Measurements from ENCODE around the gene RORB.

RORB gene

DNA sequence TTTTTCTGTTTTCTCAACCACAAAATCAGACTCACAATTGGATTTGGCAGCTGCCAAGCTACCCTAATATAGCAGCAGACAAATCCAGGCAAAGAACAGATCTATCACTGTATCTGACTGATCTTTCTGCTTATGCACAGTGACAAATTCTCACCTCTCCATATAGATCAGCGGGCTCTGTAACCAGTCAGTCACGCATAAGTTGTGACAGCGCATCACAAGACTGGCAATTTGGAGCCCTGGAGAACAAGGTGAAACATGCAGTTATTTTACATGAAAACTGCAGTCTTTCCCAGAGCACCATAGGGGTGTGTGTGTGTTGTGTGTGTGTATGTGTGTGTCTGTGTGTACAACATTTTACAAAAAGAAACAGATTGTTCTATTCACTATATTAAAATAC lies 37.7 kb downstream of the RORB start:
- no peak overlapping the region for H3K27ac ChIP-seq (ENCODE audit: insufficient read depth, low read length, poor library complexity, severe bottlenecking)
- H3K9me3 ChIP-seq (ENCODE audit: control insufficient read depth, low read length): no peaks in the 10 kb centered on the region
- H3K4me1 ChIP-seq (ENCODE audit: control insufficient read depth, insufficient read depth, low read length, poor library complexity, severe bottlenecking): no peaks in the 10 kb centered on the region
- no peaks in the 10 kb centered on the region for H3K27me3 ChIP-seq (replicated peaks; ENCODE audit: control insufficient read depth, insufficient read depth, low read length, poor library complexity, severe bottlenecking)
- no peaks in the 10 kb centered on the region for H3K36me3 ChIP-seq (ENCODE audit: control insufficient read depth, insufficient read depth, low read length)
- H3K4me3 ChIP-seq (ENCODE audit: insufficient read depth, low read depth, low read length, poor library complexity, severe bottlenecking): no peak overlapping the region
- no peak for DNase-seq

DNA sequence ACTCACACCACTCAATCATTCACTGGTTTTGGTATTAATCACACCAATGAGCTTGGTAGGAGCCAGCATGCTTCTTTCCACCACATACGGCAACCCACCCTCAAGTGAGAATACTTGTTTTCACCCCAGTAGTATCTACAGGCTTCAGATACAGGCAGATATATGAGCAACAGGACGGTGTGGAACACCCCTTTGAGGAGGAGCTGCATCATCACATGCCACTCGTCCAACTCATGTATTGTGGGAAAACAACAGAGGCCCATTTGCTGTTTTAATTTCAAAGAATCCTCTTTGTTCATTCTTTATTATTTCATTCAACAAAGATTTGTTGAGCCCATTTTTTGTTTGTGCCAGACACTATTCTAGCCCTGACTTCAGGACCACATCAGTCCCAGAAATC lies 46.0 kb downstream of the RORB start:
- Histone ChIP-seq H3K36me3 (ENCODE audit: control insufficient read depth, insufficient read depth, low read length) (no peaks in the 10 kb centered on the region), H3K27ac (ENCODE audit: insufficient read depth, low read length, poor library complexity, severe bottlenecking) (no peak overlapping the region), H3K9me3 (ENCODE audit: control insufficient read depth, low read length) (no peaks in the 10 kb centered on the region), H3K27me3 (replicated peaks; ENCODE audit: control insufficient read depth, insufficient read depth, low read length, poor library complexity, severe bottlenecking) (no peaks in the 10 kb centered on the region), H3K4me3 (ENCODE audit: insufficient read depth, low read depth, low read length, poor library complexity, severe bottlenecking) (no peak overlapping the region), H3K4me1 (ENCODE audit: control insufficient read depth, insufficient read depth, low read length, poor library complexity, severe bottlenecking) (no peaks in the 10 kb centered on the region)
- no peak for DNase-seq

DNA sequence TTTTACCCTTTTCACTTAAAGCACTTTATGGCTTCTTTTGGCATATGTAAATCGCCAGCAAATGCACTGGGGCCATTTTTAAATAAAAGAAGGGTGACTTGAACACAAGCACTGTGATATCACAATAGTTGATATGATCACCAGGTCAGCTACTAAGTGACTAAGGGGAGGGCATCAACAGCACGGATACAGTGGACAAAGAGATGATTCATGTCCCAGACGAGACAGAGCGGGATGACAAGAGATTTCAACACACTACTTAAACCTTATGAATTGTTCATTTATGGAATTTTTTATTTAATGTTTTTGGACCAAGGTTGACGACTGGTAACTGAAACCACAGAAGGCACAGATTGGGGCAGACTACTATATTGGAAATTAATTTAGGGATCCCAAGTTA lies 54.1 kb downstream of the RORB start:
- DNase-seq: no peak
- Histone ChIP-seq H3K4me3 (ENCODE audit: insufficient read depth, low read depth, low read length, poor library complexity, severe bottlenecking) (no peak overlapping the region), H3K27ac (ENCODE audit: insufficient read depth, low read length, poor library complexity, severe bottlenecking) (no peak overlapping the region), H3K27me3 (replicated peaks; ENCODE audit: control insufficient read depth, insufficient read depth, low read length, poor library complexity, severe bottlenecking) (no peaks in the 10 kb centered on the region), H3K36me3 (ENCODE audit: control insufficient read depth, insufficient read depth, low read length) (no peaks in the 10 kb centered on the region), H3K9me3 (ENCODE audit: control insufficient read depth, low read length) (no peaks in the 10 kb centered on the region), H3K4me1 (ENCODE audit: control insufficient read depth, insufficient read depth, low read length, poor library complexity, severe bottlenecking) (no peaks in the 10 kb centered on the region)

GRCh38 chr9:74554751-74555419 lies 57.8 kb downstream of the RORB start:
- Histone ChIP-seq H3K27ac (ENCODE audit: insufficient read depth, low read length, poor library complexity, severe bottlenecking) (no peak overlapping the region), H3K27me3 (replicated peaks; ENCODE audit: control insufficient read depth, insufficient read depth, low read length, poor library complexity, severe bottlenecking) (no peaks in the 10 kb centered on the region), H3K4me1 (ENCODE audit: control insufficient read depth, insufficient read depth, low read length, poor library complexity, severe bottlenecking) (no peaks in the 10 kb centered on the region), H3K36me3 (ENCODE audit: control insufficient read depth, insufficient read depth, low read length) (no peaks in the 10 kb centered on the region), H3K9me3 (ENCODE audit: control insufficient read depth, low read length) (no peaks in the 10 kb centered on the region), H3K4me3 (ENCODE audit: insufficient read depth, low read depth, low read length, poor library complexity, severe bottlenecking) (no peak overlapping the region)
- DNase-seq: no peak

- no peak for DNase-seq
- no peak overlapping the region for H3K27ac ChIP-seq (ENCODE audit: insufficient read depth, low read length, poor library complexity, severe bottlenecking)
- no peaks in the 10 kb centered on the region for H3K4me1 ChIP-seq (ENCODE audit: control insufficient read depth, insufficient read depth, low read length, poor library complexity, severe bottlenecking)
- H3K9me3 ChIP-seq (ENCODE audit: control insufficient read depth, low read length): no peaks in the 10 kb centered on the region
- H3K36me3 ChIP-seq (ENCODE audit: control insufficient read depth, insufficient read depth, low read length): no peaks in the 10 kb centered on the region
- no peak overlapping the region for H3K4me3 ChIP-seq (ENCODE audit: insufficient read depth, low read depth, low read length, poor library complexity, severe bottlenecking)
- no peaks in the 10 kb centered on the region for H3K27me3 ChIP-seq (replicated peaks; ENCODE audit: control insufficient read depth, insufficient read depth, low read length, poor library complexity, severe bottlenecking)
Observed at GRCh38 chr9:74555565-74555964, 58.4 kb downstream of the RORB start.

DNA sequence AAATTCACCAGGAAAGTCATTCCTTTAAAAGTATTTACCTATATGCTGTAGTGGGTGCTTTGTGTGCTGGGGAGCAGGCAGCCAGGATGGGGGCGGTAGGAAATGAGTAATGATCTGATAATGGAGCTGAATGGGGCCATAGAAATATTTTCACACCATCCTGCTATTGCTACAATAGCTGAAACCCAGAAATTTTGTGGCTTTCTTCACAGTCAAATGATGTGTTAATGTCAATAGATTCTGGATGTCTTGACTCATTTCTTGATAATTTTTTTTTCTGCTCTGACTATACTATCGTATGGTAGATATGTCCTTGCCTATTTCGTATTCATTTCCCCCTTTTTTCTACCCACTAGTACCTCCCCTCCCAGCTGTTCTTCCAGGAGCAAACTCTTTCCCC lies 59.5 kb downstream of the RORB start:
- Histone ChIP-seq H3K9me3 (ENCODE audit: control insufficient read depth, low read length) (no peaks in the 10 kb centered on the region), H3K4me1 (ENCODE audit: control insufficient read depth, insufficient read depth, low read length, poor library complexity, severe bottlenecking) (no peaks in the 10 kb centered on the region), H3K36me3 (ENCODE audit: control insufficient read depth, insufficient read depth, low read length) (no peaks in the 10 kb centered on the region), H3K27me3 (replicated peaks; ENCODE audit: control insufficient read depth, insufficient read depth, low read length, poor library complexity, severe bottlenecking) (no peaks in the 10 kb centered on the region), H3K4me3 (ENCODE audit: insufficient read depth, low read depth, low read length, poor library complexity, severe bottlenecking) (no peak overlapping the region), H3K27ac (ENCODE audit: insufficient read depth, low read length, poor library complexity, severe bottlenecking) (no peak overlapping the region)
- DNase-seq: no peak

DNA sequence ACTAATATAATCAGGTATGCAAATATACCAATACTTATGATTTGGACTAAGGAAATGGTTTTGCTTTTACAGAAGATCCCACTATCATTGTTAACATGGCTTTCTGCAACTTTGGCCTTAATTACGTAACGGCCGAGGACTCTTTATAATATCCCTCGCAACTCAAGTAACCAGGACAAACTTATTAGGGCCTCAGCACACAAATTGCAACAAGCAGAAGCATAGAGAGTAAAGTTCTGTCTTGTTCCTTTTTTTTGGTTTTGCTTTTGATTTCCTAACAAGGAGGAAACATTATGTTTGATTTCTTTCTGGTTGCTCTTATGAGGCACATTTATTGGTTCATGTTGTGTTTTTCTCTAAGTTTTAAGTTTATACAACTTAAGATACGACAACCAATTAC lies 60.4 kb downstream of the RORB start:
- H3K4me1 ChIP-seq (ENCODE audit: control insufficient read depth, insufficient read depth, low read length, poor library complexity, severe bottlenecking): no peaks in the 10 kb centered on the region
- no peaks in the 10 kb centered on the region for H3K36me3 ChIP-seq (ENCODE audit: control insufficient read depth, insufficient read depth, low read length)
- H3K27ac ChIP-seq (ENCODE audit: insufficient read depth, low read length, poor library complexity, severe bottlenecking): no peak overlapping the region
- H3K9me3 ChIP-seq (ENCODE audit: control insufficient read depth, low read length): no peaks in the 10 kb centered on the region
- H3K4me3 ChIP-seq (ENCODE audit: insufficient read depth, low read depth, low read length, poor library complexity, severe bottlenecking): no peak overlapping the region
- no peaks in the 10 kb centered on the region for H3K27me3 ChIP-seq (replicated peaks; ENCODE audit: control insufficient read depth, insufficient read depth, low read length, poor library complexity, severe bottlenecking)
- no peak for DNase-seq

- Histone ChIP-seq H3K36me3 (ENCODE audit: control insufficient read depth, insufficient read depth, low read length) (no peaks in the 10 kb centered on the region), H3K27ac (ENCODE audit: insufficient read depth, low read length, poor library complexity, severe bottlenecking) (no peak overlapping the region), H3K9me3 (ENCODE audit: control insufficient read depth, low read length) (no peaks in the 10 kb centered on the region), H3K27me3 (replicated peaks; ENCODE audit: control insufficient read depth, insufficient read depth, low read length, poor library complexity, severe bottlenecking) (no peaks in the 10 kb centered on the region), H3K4me3 (ENCODE audit: insufficient read depth, low read depth, low read length, poor library complexity, severe bottlenecking) (no peak overlapping the region), H3K4me1 (ENCODE audit: control insufficient read depth, insufficient read depth, low read length, poor library complexity, severe bottlenecking) (no peaks in the 10 kb centered on the region)
- DNase-seq: no peak
Observed at GRCh38 chr9:74562611-74563010, 65.5 kb downstream of the RORB start.

GRCh38 chr9:74570879-74571512 lies 73.9 kb downstream of the RORB start:
- no peak overlapping the region for H3K4me3 ChIP-seq (ENCODE audit: insufficient read depth, low read depth, low read length, poor library complexity, severe bottlenecking)
- no peaks in the 10 kb centered on the region for H3K9me3 ChIP-seq (ENCODE audit: control insufficient read depth, low read length)
- no peaks in the 10 kb centered on the region for H3K36me3 ChIP-seq (ENCODE audit: control insufficient read depth, insufficient read depth, low read length)
- H3K4me1 ChIP-seq (ENCODE audit: control insufficient read depth, insufficient read depth, low read length, poor library complexity, severe bottlenecking): no peaks in the 10 kb centered on the region
- H3K27ac ChIP-seq (ENCODE audit: insufficient read depth, low read length, poor library complexity, severe bottlenecking): no peak overlapping the region
- H3K27me3 ChIP-seq (replicated peaks; ENCODE audit: control insufficient read depth, insufficient read depth, low read length, poor library complexity, severe bottlenecking): no peaks in the 10 kb centered on the region
- no peak for DNase-seq

DNA sequence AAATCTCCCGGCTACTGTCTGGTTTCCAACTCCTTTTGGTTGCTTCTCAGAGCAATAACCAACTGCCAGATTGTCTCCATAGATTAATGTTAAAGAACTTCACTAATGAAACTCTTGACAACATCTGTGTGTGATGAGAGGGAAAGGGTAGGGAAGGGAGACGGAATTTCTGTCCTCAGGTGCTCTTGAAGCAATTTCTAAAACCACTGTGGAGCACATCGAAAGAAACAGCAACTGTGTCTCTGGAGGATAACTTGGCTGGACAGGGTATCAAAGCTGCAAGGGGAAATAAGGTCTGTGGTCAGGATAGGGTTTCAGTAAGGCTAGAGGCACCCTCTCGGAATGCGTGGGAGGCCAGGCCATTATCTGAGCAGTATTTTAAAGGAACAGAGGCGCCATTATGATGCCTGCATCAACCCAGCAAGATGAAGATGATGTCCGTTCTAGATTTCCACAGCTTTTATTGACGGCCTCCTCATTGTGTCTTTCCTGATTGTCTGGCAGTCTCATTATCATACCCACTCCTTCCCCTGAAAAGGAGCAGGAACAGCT lies 76.6 kb downstream of the RORB start:
- Histone ChIP-seq H3K27me3 (replicated peaks; ENCODE audit: control insufficient read depth, insufficient read depth, low read length, poor library complexity, severe bottlenecking) (no peaks in the 10 kb centered on the region), H3K4me1 (ENCODE audit: control insufficient read depth, insufficient read depth, low read length, poor library complexity, severe bottlenecking) (no peaks in the 10 kb centered on the region), H3K27ac (ENCODE audit: insufficient read depth, low read length, poor library complexity, severe bottlenecking) (no peak overlapping the region), H3K36me3 (ENCODE audit: control insufficient read depth, insufficient read depth, low read length) (no peaks in the 10 kb centered on the region), H3K4me3 (ENCODE audit: insufficient read depth, low read depth, low read length, poor library complexity, severe bottlenecking) (no peak overlapping the region), H3K9me3 (ENCODE audit: control insufficient read depth, low read length) (no peaks in the 10 kb centered on the region)
- no peak for DNase-seq
